ENCODE measurements around the gene RHBDL1. TPM values are rescaled to one million over a fixed set of nuclear protein-coding genes. Genes with fewer than 3 reads are reported as not detected.
A peak's percentile ranks its signal among the peaks of the same experiment; 100 is the strongest.

Gene RHBDL1
- total RNA-seq, 2 experiments from 2014 or later, result 0.49 to 0.72 TPM

- no peak for DNase-seq
- H3K4me3 Mint-ChIP-seq, result no peak overlapping the region
- no peak overlapping the region for H3K27ac Mint-ChIP-seq
- H3K4me1 Mint-ChIP-seq, result peaks cover 2% of the 10 kb centered on the region
- no peaks in the 10 kb centered on the region for H3K9me3 Mint-ChIP-seq
- peaks cover 7% of the 10 kb centered on the region for H3K36me3 Mint-ChIP-seq
- no peaks in the 10 kb centered on the region for H3K27me3 Mint-ChIP-seq
These were observed 2.6 kb upstream of the RHBDL1 start for GRCh38 chr16:672851-673250.

GRCh38 chr16:673399-673991 is 2.0 kb upstream of the RHBDL1 start:
- Mint-ChIP-seq H3K4me1 (peaks cover 2% of the 10 kb centered on the region), H3K36me3 (peaks cover 5% of the 10 kb centered on the region), H3K27me3 (no peaks in the 10 kb centered on the region), H3K9me3 (no peaks in the 10 kb centered on the region), H3K4me3 (no peak overlapping the region), H3K27ac (no peak overlapping the region)
- DNase-seq, result no peak

GRCh38 chr16:674214-674881 is 1.1 kb upstream of the RHBDL1 start:
- Mint-ChIP-seq H3K4me1 (peaks cover 4% of the 10 kb centered on the region), H3K27me3 (no peaks in the 10 kb centered on the region), H3K9me3 (no peaks in the 10 kb centered on the region), H3K4me3 (no peak overlapping the region), H3K36me3 (peaks cover 5% of the 10 kb centered on the region), H3K27ac (no peak overlapping the region)
- DNase-seq, result no peak

- H3K27ac Mint-ChIP-seq, result no peak overlapping the region
- no peak overlapping the region for H3K4me3 Mint-ChIP-seq
- H3K9me3 Mint-ChIP-seq, result no peaks in the 10 kb centered on the region
- DNase-seq, result no peak
- H3K36me3 Mint-ChIP-seq, result peaks cover 4% of the 10 kb centered on the region
- peaks cover 7% of the 10 kb centered on the region for H3K4me1 Mint-ChIP-seq
- no peaks in the 10 kb centered on the region for H3K27me3 Mint-ChIP-seq
These were observed 553 bp downstream of the RHBDL1 start for GRCh38 chr16:675884-676564.

- H3K36me3 Mint-ChIP-seq, result peaks cover 7% of the 10 kb centered on the region
- no peaks in the 10 kb centered on the region for H3K9me3 Mint-ChIP-seq
- H3K4me3 Mint-ChIP-seq, result no peak overlapping the region
- H3K27ac Mint-ChIP-seq, result no peak overlapping the region
- no peak for DNase-seq
- H3K27me3 Mint-ChIP-seq, result no peaks in the 10 kb centered on the region
- peaks cover 10% of the 10 kb centered on the region for H3K4me1 Mint-ChIP-seq
These were observed 1.1 kb downstream of the RHBDL1 start for GRCh38 chr16:676565-676902.

GRCh38 chr16:676913-677312 is 1.4 kb downstream of the RHBDL1 start:
- no peak for DNase-seq
- Mint-ChIP-seq H3K27ac (no peak overlapping the region), H3K4me1 (peaks cover 14% of the 10 kb centered on the region), H3K4me3 (no peak overlapping the region), H3K27me3 (no peaks in the 10 kb centered on the region), H3K36me3 (peaks cover 10% of the 10 kb centered on the region), H3K9me3 (no peaks in the 10 kb centered on the region)

- Mint-ChIP-seq H3K36me3 (peaks cover 14% of the 10 kb centered on the region), H3K27ac (no peak overlapping the region), H3K4me3 (no peak overlapping the region), H3K27me3 (no peaks in the 10 kb centered on the region), H3K4me1 (peaks cover 18% of the 10 kb centered on the region), H3K9me3 (no peaks in the 10 kb centered on the region)
- DNase-seq, result no peak
These were observed 2.1 kb downstream of the RHBDL1 start for GRCh38 chr16:677316-678190.

GRCh38 chr16:678209-678857 is 2.9 kb downstream of the RHBDL1 start:
- Mint-ChIP-seq H3K27ac (no peak overlapping the region), H3K4me3 (no peak overlapping the region), H3K9me3 (no peaks in the 10 kb centered on the region), H3K36me3 (peaks cover 16% of the 10 kb centered on the region), H3K4me1 (peaks cover 19% of the 10 kb centered on the region), H3K27me3 (no peaks in the 10 kb centered on the region)
- DNase-seq, result no peak

- Mint-ChIP-seq H3K36me3 (peaks cover 20% of the 10 kb centered on the region), H3K4me3 (peak overlapping the region; percentile 74), H3K4me1 (peaks cover 19% of the 10 kb centered on the region), H3K9me3 (no peaks in the 10 kb centered on the region), H3K27ac (peak overlapping the region; percentile 66), H3K27me3 (no peaks in the 10 kb centered on the region)
- DNase-seq, result peak; percentile 72
These were observed 3.7 kb downstream of the RHBDL1 start for GRCh38 chr16:678858-679813.

GRCh38 chr16:679814-680624 is 4.5 kb downstream of the RHBDL1 start, which contains the start of gene STUB1:
TSS of gene STUB1 (plus strand) at chr16:680410. CDS start at chr16:680526, 116 bp downstream.
- peak within 1 kb of the TSS; percentile 84 for H3K4me3 Mint-ChIP-seq
- H3K36me3 Mint-ChIP-seq, result peaks cover 20% of the 10 kb centered on the region
- peak within 1 kb of the TSS; percentile 85 for H3K27ac Mint-ChIP-seq
- H3K4me1 Mint-ChIP-seq, result peaks cover 19% of the 10 kb centered on the region
- DNase-seq, result peak; percentile 92
- no peaks in the 10 kb centered on the region for H3K9me3 Mint-ChIP-seq
- no peaks in the 10 kb centered on the region for H3K27me3 Mint-ChIP-seq

GRCh38 chr16:680625-680945 is 5.1 kb downstream of the RHBDL1 start:
- peaks cover 17% of the 10 kb centered on the region for H3K4me1 Mint-ChIP-seq
- peaks cover 20% of the 10 kb centered on the region for H3K36me3 Mint-ChIP-seq
- DNase-seq, result no peak
- no peaks in the 10 kb centered on the region for H3K27me3 Mint-ChIP-seq
- peak overlapping the region; percentile 84 for H3K4me3 Mint-ChIP-seq
- no peaks in the 10 kb centered on the region for H3K9me3 Mint-ChIP-seq
- H3K27ac Mint-ChIP-seq, result peak overlapping the region; percentile 38

GRCh38 chr16:680967-681745 is 5.7 kb downstream of the RHBDL1 start:
- Mint-ChIP-seq H3K9me3 (no peaks in the 10 kb centered on the region), H3K4me3 (peak overlapping the region; percentile 84), H3K27me3 (no peaks in the 10 kb centered on the region), H3K27ac (peak overlapping the region; percentile 45), H3K36me3 (peaks cover 22% of the 10 kb centered on the region), H3K4me1 (peaks cover 17% of the 10 kb centered on the region)
- no peak for DNase-seq

Measured in activated naive CD8-positive, alpha-beta T cell treated with anti-CD3 and anti-CD28 coated beads for 36 hours (primary cell).